Measurements from ENCODE around the gene RHOXF1.
"Not testable (repeated sequence)": the region's sequence is repeated elsewhere in the genome, so short reads cannot be mapped to it uniquely, and the experiment has no call there.

The RHOXF1 gene

DNA sequence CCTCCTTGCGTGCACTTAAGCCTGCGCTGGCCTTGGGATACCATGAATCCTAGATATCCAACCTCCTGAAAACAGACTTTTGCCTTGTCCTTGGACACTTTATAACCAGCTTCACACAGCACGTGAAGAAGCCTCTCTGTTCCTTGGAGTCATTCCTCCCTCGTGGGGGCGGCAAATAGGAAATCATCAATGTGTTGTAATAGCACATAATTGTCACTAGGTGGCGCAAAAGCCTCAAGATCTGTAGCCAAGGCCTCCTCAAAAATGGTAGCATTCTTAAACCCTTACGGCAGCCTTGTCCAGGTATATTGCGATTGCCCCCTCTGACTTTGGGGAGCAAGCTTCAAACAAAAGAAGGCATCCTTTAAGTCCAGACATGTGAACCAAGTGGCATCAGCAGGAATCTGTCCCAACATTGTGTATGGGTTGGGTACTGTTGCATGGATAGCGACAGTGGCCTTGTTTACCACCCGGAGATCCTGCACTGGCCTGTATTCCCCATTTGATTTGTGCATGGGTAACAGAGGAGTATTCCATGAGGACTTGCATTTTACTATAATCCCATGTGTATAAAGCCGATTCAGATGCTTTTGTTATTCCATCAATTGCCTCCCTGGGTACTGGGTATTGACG lies 30.0 kb downstream of the RHOXF1 start:
- DNase-seq = not testable (repeated sequence)

DNA sequence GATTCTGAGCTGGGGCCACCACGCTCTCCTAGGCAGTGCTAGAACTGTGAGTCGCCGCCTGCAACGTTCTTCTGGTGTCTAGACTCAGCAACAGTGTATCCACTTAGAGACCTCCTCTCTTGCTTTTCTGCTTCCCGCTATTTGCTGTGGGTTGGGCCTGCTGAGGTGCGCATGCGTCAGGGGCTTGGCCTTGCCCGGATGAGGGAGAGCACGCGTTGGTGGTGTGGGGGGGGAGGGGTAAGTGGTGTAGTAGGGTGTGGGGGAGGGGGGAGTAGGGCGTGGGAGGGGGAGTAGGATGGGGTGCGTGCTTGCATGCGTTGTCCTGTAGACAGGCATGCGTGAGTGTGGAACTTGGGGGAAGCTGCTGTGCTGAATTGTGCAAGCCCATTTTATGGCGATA lies 38.1 kb downstream of the RHOXF1 start, which contains the start of gene RHOXF2B:
RHOXF2B (minus strand) TSS at position 101 of the 400 bp plus-strand sequence. CDS start 138 bp downstream, outside the sequence.
- not testable (repeated sequence) for DNase-seq

DNA sequence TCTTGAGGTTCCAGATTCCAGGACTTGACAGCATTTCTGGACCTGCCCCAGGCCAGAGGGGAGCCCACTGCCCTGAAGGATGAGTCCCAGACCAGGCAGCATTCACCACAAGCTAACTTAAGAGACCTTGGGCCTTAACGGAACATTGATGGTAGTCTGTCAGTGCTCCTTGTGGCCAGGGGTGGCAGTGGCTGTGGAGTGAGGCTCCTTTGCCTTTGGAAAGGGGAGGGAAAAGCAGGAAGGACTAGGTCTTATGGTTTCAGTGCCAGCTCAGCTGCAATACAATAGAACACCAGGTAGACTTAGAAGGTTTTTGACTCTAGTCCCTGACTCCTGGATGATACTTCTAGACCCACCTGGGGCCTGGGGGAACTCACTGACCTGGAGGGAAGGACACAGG lies 49.5 kb downstream of the RHOXF1 start:
- not testable (repeated sequence) for DNase-seq

Measured in SIG-M5 (cell line).